ENCODE data around the gene UNC5A.

The UNC5A gene

DNA sequence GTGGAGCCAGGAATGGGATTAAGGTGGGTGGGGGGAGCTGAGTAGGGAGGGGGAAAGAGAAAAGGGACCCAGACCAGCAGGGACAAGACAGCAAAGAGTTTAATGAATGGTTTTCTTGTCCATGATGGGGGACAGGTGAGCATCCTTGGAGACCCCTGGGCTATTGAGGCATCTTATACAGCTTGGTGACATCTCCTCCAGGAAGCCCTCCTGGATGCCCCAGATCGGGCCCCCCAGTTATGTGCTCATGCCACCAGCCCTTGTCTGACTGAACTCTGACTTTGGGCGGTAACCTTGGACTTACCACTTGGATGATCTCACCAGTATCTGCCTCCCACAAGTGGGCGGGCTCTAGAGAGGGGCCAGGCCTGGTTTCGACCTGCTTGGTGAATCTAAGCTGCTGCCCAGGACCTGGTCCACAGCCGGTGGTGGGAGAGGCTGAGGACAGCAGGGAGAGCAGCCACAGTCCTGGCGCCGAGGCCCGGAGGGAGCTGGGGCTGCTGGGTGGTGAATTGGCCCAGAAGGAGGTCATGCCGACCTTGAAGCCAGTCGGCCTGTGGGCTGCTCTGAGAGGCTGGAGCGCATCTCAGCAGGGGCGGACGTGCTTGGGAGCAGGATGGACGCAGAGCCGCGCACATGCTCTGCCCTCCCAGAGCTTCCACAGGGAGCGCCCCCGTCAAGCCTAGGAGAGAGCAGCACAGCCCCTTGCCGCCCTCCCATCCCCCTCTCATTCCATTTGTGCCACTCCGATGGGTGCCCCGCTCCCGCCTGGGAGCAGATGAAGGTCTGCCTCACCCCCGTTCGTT lies 36.2 kb downstream of the UNC5A start:
- no peak for DNase-seq (ENCODE audit: low spot score)

DNA sequence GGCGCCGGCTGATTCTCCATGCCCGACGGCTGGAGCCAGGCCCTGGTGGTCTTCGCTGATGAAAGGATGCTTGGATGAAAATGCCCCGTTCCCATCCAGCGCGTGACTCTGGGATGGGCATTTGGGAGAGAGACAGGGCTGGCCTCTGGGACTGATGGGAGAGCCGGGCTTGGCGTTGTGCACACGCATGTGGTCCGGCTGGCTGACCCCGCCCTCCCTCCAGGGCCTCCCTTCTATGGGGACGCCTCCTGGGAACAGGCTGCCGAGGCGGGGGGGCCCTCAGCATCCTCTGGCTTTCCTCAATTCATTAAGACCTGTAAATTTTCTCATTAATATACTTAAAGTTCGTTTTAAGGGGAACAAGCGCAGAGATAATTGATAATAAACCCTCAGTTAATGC lies 36.8 kb downstream of the UNC5A start:
- DNase-seq (ENCODE audit: low spot score), result no peak

DNA sequence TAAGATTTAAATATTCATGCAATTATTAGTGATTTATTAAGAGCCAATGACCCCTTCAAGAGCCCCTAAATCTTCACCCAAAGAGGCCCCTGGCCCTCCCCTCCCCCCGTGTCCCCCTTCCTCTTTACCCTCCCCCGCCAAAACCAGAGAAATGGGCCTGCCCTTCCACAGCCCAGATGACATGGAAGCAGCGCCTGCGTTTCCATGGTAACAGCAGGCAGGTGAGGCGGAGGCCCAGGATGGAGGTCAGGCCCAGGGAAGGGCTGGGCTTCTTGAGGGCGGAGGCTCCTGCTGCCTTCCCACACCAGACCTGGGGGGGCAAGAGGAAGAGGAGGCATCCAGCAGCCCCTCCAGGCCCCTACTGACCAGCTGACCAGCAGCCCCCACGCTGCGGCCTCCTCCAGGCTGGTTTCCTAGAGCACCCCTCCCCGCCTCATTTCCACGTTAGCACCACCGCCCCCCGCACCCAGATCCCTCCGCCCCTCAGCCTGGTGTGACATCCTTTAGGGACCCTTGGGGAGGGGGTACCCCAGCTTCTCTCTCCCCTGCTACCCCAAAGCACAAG lies 37.4 kb downstream of the UNC5A start:
- no peak for DNase-seq (ENCODE audit: low spot score)

DNA sequence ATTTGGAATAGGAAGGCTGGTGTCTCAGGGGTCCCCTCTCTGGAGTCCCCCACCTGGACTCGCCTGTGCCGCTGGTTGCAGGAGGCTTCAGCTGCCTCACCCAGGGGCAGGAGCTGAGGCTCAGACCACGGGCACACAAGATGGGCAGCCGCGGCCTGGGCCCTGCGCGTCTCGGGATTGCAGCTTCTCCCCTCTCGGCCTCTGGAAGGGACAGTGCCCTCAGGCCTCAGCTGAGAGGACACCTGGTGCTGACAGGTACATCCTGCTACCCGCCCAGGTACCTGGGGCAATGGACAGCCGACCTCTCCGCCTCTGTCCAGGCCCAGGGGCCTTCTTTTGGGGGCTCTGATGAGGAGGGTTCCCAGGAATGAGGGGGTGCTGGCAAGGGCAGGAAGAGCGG lies 38.3 kb downstream of the UNC5A start:
- DNase-seq (ENCODE audit: low spot score), result no peak

DNA sequence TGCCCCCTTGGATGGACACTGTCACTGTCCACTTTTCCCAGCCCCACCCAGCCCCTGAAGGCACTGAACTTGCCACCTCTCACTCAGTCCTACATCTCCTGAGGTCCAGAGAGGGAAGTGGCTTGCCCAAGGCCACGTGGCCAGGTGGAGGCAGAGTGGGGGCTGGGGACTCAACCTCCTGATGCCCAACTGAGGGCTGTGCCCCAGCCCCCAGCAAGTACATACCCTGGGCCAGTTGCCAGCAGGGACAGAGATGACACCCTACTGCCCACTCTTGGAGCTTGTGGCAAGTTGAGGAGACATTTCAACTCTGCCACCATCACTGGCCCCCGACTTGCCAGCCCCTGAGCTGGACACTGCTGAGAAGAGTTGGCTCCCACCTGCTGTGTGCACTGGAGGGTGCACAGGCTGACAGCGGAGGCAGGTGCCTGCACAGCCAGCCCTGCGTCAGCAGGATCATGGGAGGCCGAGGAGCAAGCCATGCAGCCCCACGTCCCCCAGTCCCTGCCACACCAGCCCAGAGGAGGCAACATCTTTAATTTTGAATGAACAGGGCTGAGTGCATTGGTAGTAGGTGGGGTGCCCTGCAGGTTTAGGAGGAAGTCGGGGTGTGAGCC lies 39.4 kb downstream of the UNC5A start:
- no peak for DNase-seq (ENCODE audit: low spot score)

DNA sequence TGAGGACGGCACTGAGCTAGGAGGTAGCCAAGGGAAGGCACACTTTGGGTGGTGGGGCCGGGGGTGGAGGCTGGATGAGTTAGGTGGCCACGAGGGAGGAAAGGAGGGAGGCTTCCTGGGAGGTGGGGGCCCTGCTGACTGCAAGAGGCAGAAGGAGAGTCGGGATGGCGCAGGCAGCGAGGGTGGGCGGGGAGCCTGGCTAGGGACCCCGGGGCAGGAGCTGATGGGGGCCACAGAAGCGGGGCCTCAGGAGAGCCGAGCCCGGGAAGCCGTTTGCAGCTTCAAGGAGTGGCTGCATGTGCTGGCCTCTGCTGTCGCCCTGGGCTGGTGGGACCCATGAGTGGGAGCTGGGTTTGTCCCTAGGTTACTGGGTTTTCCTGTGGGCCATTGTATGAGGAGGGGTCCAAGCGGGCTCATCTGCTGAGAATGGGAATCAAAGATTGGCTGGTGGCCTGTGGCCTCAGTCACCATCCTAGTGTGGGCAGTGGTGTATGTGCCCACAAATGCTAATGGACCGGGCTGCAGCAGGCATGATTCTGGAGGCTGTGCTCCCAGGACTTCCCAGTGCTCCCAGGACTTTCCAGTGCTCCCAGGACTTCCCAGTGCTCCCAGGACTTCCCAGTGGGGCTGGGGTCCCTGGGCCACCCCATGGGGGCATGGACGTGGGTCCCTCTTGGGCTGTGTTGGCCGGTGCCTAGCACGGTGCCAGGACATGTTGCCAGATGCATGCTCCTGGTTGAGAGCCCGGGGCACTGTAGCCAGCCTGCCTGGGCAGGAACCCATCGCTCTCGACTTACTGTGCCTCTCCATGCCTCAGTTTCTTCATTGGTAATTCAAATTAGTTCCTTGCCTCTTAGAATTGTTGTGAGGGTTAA lies 40.2 kb downstream of the UNC5A start:
- no peak for DNase-seq (ENCODE audit: low spot score)

DNA sequence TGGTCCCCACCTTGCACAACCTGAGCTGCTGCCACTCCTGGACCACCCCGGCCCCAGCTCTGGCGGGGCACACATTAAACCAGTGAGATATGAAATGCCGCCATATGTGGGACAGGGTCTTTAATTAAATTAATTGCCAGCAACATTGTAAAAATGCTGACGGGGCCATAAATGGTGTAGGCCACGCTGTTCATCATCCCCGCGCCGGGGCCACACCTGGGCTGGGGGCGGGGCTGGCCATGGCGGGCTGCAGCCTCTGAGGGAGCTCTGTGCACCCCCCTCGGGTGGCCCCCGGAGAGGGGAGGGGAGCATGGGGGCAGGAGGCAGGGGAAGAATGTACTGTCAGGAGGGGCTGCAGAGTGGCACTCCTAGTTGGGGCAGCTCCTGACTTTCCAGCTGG lies 41.0 kb downstream of the UNC5A start:
- DNase-seq (ENCODE audit: low spot score), result no peak

DNA sequence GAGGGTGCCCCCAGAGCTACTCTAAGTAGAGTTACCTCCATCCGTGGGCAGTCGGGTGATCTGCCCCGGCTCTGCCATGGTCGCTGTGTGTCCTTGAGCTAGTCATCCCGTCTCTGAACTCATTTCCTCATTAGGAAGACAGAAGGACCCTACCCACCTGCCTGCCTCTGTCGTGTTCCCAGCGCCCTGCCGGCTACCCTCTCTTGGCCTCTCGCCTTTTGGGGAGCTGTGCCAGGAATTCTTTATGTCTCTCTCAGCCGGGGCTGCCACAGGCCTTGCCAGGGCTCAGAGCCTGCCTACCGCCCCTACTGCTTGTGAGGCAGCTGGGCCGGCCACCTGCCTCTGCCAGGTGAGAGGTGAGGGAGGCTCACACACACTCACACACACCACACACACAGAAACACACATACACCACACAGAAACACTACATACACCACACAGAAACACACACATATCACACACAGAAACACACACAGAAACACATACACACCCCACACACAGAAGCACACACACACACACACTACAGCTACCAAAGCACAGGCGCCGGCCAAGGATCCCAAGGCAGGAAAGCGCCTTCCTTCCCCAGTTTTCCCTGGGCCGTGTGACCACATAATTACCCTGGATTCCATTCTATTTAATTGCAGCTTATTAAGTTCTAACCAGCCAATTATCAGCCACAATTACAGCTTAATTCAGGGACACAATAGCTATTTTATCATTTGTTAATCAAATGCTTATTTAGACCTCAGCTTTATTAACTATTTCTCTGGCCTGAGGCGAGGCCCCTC lies 41.7 kb downstream of the UNC5A start:
- DNase-seq (ENCODE audit: low spot score), result no peak

DNA sequence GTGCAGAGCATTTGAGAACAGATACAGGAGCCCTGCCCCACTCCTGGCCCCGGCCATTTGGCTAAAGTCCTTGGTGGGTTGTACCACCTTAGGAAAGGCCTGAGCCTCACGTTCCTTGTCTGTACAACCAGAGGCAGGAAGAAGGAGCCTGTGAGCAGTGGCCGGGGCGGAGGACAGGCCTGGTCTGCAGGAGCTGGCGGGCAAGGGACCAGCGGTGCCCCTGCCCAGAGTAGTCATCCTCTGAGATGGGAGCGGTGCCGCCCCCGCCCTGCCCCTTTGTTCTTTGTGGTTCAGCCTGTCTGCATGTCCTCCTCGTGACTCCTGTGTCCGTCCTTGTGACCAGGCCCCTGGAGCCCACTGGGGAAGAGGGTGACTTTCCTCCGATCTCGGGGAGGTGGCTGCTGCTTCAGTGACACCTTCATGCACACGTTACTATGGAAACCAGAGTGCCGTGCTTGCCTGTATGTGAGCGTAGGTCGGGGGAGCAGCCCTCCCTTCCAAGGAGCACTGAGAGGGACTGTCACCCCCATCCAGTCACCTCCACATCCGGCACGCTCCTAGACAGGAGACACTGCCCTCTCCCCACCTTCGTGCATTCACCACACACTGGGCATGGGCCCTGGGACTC lies 42.9 kb downstream of the UNC5A start:
- DNase-seq (ENCODE audit: low spot score), result no peak

DNA sequence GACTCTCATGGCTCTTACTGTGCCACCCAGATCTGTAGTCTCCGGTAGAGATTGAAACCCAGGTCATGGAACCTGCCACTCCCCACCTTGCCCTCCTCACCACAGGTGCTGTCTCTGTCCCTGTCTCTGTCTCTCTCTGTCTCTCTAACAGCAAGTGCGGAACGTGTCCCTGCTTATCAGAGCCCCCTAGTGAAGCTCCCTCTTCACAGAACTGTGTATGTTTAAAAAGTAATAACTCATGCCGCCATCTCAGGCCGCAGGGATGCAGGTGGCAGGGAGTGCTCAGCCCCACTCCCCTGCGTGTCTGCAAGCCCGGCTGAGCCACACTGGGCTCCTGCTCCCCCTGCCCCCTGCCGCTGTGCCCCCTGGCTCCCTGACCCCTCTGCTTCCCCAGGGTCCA lies 43.8 kb downstream of the UNC5A start:
- DNase-seq (ENCODE audit: low spot score), result no peak

DNA sequence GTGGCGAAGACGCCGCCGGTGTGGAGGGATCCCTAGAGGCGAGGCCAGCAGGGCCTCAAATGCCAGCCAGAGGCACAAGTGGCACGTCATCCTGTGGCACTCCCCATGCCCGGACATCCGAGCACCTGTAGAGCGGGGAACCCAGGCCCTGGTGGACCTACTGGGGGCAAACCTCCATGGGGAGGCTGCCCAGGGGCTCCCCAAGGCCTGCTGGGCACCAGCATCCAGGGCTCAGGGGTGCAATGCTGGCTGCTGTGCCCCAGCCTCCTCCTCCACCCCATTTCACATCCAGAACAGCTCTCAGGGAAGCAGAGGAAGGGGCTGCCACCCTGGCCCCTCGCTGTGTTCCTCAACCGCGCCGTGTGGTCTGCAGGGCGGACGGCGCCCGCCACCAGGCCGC lies 45.2 kb downstream of the UNC5A start:
- DNase-seq (ENCODE audit: low spot score), result no peak

DNA sequence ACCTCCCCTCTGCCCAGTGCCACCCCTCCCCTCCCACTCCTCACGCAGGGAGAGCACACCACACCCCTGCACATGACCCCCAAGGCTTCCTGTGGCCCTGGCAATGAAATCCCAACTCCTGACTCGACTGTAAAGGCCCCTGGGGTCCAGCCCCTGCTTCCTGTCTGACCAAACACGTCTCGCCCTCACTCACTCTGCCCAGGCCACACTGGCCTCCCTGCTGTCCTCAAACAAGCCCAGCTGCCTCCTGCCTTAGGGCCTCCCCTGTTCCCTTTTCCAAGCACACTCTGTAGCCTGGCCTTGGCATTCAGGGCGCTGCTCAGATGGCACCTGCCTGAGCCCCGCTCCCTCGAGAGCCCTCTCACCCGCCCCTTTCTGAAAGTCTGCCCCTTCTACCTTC lies 46.4 kb downstream of the UNC5A start:
- DNase-seq (ENCODE audit: low spot score), result no peak

DNA sequence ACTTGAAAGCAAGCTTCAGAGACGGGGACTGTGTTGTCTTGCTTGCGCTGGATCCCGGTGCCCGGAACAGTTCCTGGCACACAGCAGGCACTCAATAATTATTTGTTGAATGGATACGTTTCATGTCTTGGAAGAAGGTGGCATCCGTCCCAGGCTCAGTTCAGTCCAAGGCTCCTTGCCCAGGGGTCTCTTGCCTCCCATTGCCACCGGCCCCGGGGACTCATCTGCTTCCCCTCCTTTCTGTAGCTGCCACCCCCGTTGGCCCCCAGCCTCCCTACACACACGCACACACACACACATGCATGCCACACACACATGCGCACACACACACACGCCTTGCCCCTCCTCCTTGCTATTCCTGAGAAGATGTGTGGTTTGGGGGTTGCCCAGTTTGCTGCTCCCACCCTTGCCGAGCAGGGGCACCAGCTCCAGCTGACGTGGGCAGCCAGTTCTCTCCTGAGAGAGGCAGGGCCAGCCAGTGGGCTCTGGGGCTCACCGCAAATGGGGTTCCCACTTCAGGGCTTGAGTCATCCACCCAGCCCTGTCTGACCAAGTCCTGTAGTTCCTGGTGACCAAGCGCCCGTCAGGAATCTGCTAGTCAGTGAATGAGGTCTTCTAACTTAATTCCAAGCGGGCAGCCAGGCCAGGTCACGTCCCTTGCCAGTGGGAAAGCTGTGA lies 47.0 kb downstream of the UNC5A start:
- DNase-seq (ENCODE audit: low spot score), result no peak

DNA sequence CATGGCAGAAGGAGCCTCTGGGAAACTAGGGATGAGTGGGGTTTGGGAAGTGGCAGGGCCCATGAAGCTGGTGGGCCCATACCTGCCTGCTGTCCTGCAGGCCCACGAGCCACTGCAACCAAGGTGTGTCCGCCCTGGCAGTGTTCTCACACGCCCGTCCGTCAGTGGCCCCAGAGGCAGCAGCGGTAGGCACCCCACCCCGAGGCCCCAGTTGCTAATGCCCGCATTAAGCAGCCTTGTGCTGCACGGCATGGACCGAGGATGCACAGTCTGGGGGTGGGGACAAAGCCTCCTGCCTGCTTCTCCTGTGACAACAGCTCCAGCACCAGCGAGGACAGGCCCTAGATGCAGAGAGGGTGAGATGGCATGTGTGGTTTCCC lies 47.5 kb downstream of the UNC5A start:
- DNase-seq (ENCODE audit: low spot score), result no peak

DNA sequence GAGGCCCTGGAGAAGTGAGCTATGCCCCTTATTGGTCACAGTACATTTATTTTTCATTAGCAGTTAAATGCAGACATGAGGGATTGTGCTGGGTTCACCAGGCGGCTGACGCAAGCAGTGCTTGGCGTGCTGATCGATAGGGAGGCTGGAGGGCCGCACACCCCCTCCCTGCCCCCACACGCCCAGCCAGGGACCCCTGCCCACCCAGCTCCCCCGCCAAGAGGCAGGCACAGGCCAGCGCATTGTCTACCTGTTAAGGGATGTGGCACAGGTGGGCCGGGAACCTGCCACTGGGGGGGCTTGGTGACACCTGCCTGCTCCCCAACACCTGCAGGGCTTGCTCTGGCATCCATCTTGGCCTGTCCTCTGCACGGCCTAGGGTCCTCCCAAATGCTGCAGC lies 49.6 kb downstream of the UNC5A start:
- DNase-seq (ENCODE audit: low spot score), result no peak

DNA sequence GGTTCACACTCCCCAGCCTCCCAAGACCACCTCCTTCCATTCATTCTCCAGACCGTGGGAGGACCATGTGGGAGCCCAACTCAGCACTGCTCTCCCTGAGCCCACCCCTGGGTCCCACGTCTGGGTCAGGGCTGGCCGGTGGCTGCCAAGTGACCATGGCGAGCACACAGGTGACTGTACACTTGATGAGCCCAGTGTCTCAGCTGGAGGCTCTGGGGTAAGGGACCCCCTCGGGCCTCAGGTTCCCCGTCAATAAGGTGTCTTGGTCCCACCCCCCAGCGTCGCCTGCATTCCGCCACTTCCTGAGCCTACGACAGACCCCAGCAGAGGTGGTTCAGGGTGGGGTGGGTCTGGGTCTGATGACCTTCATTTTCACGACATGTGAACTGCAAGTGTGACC lies 50.0 kb downstream of the UNC5A start:
- DNase-seq (ENCODE audit: low spot score), result no peak

DNA sequence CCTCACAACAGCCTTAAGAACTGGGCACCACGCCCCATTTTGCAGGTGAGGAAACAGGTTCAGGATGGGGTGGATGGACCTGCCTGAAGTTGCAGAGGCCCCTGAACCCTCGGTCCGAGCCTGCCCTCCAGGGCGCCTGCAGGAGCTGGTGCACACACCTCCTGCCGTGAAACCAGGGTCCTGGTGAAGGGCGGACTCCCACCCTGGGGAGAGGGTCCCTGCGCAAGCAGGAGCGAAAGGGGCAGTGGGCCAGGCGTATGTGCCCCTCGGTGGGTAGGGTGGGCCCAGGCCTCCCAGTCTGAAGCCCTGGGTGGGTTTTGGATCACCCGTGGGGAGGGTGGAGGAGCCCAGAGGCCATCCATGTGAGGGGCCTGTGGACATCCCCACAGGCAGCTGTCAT lies 50.9 kb downstream of the UNC5A start:
- DNase-seq (ENCODE audit: low spot score), result no peak

DNA sequence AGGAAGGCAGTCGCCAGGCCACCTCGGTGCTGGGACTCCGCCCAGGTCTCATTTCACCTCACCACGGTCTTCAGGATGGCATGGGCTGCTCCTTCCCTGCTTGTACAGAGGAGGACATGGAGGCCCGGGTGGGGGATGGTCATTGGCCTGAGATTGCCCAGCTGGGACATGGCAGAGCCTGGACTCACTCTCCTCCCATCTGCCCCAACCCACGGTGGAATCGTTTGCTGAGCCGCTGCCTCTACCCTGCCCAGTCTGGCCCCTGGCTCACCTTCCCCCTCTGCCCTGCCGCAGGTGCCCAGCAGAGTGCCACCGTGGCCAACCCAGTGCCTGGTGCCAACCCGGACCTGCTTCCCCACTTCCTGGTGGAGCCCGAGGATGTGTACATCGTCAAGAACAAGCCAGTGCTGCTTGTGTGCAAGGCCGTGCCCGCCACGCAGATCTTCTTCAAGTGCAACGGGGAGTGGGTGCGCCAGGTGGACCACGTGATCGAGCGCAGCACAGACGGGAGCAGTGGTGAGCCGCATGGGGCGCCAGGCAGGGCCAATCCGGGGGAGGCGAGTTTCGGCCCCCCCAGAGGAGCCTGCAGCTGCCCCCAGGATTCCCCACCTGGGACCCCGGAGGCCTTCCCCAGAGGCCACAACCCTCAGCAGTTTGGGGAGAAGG lies 52.1 kb downstream of the UNC5A start:
- no peak for DNase-seq (ENCODE audit: low spot score)

DNA sequence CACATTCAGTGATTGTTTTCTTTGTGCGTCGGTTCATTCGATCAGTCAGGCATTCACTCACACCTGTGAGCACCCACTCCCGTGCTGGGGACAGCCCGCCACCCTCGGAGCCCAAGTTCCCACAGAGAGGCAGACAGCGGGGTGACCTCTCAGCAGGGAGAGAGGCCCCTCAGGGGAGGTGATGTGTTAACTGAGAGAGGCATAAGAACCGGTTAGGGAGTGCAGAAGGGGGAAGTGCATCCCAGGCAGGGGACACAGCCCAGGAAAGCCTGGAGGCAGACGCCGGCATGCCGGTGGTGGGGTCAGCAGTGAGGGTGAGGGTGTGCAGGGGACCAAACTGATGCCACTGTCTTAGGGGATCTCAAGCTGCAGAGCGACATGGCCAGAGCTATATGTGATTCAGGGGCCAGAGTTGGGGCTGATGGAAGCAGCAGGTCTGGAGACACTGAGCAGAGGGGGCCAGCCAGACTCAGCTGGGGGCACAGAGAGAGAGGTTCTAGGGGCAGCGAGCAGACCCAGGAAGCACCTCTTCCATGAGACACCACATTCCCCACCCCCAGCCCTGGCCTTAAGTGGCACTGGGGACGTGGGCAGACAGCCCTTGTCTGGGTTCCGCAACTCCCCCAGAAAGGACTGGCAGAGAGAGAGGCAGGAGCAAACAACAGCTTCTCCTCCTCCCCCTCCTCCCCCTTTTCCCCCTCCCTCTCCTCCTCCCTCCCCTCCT lies 52.8 kb downstream of the UNC5A start:
- DNase-seq (ENCODE audit: low spot score), result no peak

DNA sequence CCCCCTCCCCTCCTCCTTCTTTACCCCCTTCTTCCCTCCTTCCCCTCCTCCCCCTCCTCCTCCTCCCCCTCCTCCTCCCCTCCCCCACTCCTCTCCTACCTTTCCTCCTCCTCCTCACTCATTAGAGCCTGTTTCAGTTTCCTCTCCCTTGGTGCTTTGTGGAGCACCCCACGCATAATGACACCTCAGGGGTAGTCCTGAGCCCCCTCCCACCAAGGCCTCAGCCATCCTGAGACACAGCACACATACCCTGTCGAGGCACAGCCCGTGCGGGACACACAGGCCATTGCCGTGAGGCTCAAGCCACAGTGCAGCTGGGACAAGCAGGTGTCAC lies 53.4 kb downstream of the UNC5A start:
- no peak for DNase-seq (ENCODE audit: low spot score)

All from left forelimb (tissue), 1 donor.